Right forelimb (tissue), 1 donor: Measurements from ENCODE around the gene ETAA1.

Experiments used
- DNase-seq: peaks from one replicate; pipeline ENCODE4 v3.0.0-alpha.2; 2018

ETAA1 gene

DNA sequence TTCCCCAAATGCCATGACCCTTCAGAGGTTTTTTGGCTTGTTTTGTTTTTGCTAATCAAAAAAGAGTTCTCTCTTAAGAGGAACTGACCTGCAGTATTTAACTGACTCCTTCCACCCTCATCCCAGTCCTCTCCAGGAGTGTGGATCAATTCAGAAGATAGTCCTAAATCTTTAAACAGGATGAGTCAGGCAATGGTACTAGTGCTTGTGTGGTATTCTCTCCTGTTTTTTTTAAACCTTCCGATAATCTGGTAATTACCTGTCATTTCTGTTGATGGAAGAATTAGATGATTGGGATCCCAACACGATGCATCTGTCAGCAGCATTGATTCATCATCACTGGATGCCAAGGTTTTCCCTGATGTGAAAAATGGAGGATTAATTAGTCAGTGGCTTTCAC is 41.2 kb downstream of the ETAA1 start:
- DNase-seq = no peak

- DNase-seq = no peak
These were observed 48.6 kb downstream of the ETAA1 start for GRCh38 chr2:67445652-67446268.

GRCh38 chr2:67446491-67446911 is 49.4 kb downstream of the ETAA1 start:
- no peak for DNase-seq

GRCh38 chr2:67448648-67449047 is 51.5 kb downstream of the ETAA1 start:
- no peak for DNase-seq

DNA sequence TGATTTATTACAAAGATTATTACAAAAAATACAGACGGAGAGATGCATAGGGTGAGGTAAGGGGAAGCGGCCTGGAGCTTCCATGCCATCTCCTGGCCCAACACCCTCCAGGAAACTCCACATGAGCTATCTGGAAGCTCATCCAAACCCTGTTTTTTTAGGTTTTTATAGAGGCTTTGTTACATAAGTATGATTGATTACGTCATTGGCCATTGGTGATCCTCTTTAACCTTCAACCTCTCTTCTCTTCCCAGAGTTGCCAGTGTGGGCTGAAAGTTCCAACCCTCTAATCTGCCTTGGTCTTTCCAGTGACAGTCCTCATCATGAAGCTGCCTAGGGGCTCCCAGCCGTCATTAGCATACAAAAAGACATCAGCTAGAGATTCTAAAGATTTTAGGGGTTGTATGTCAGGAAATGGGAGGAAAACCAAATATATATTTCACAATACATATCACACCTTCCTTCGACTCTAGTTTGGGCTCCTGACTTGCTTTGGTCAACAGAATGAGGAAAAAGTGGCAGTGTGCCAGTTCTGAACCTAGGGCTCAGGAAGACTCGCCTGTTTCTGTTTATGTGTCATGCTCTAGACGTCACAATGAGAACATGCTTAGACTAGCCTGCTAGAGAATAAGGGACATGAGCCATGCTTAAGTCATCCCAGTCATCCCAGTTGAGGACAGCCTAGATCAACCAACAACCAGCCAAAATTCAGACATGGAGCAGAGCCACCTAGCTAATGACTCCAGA is 54.1 kb downstream of the ETAA1 start:
- DNase-seq = no peak

- no peak for DNase-seq
These were observed 56.2 kb downstream of the ETAA1 start for GRCh38 chr2:67453310-67453709.

DNA sequence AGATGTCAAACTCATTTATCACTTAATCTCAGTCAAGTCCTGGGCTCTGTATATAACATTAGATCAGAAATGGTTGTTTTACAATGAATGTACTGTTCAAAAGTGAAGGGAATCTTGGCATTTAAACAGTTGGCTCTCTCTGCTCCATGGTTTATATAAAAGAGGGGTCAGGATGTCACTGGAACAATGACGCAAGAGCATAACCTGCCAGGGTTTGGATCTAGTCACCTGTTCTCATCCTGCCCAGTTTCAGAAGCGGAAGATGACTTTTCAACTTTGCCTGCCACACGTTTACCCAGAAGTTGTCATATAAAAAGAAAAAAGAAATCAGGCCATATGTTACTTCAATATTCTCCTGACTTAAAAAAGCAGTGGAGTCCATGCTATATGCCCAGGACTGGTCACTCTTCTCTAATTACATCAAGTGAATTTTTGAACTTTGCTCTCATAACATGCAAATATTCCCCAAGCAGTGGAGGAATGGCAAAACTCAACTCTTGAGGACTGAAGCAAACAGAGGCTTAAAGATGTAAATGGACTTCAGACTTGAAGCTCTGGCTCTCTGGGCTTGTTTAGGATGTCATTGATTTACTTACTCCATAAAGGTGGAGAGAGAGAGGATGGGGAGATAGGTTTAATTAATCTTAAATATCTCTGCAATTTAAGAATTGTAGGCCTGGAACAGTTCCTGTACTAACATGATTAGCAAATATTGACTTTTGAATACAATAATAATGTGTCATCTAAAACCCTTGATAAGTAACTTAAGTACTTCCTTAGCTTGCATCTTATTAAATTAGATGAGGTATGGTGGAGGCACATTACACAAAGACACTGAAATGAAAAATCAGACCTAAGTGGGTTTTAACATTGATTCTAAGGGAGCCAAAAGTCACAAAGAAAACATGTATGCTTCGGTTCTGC is 58.3 kb downstream of the ETAA1 start:
- no peak for DNase-seq

GRCh38 chr2:67456428-67456827 is 59.3 kb downstream of the ETAA1 start:
- no peak for DNase-seq

GRCh38 chr2:67457699-67458098 is 60.6 kb downstream of the ETAA1 start:
- DNase-seq = no peak

DNA sequence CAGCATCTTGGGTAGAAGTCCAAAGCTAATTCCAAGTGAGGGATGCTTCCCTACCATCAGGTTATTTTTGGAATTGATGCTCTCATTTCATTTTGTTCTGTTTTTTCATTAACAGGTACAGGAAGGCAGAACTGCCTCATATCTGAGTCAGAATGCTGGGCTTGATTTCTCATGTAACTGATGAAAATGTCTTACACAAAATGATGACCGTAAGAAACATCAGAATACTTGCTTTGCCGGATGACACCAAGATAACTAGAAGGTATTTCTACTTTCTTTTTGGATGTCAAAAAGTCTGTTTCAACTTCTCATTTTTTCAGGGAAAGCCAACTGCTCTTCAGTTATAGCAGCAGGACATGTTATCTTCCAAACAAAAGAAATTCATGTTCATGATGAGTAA is 62.6 kb downstream of the ETAA1 start:
- no peak for DNase-seq
